Gastroesophageal sphincter (tissue), 4 donors: ENCODE measurements around the gene ATF4. TPM values are rescaled to one million over a fixed set of nuclear protein-coding genes. Genes with fewer than 3 reads are reported as not detected.

Experiments used
- ATAC-seq: fragments of 150-250 bp; one replicate; pipeline ENCODE4 v1.9.1; 2016; ENCODE audit warnings: mild to moderate bottlenecking, moderate library complexity
- H3K27ac ChIP-seq, 4 donors: fragments of 200-600 bp; sonication (generic) in 3 of 4; 1 replicate in 3 of 4; 2 replicates in 1 of 4; pipeline ENCODE4 v1.5.1; 2016 to 2019
- H3K27me3 ChIP-seq: fragments of 200-600 bp; sonication (generic); one replicate; pipeline ENCODE4 v1.5.1; 2019
- H3K36me3 ChIP-seq, 2 donors: fragments of 200-600 bp; sonication (generic); one replicate each; pipeline ENCODE4 v1.5.1; 2019; ENCODE audit warnings: control low read depth in 1 of 2
- H3K4me1 ChIP-seq, 3 donors: fragments of 200-600 bp; sonication (generic); 1 replicate in 2 of 3; 2 replicates in 1 of 3; pipeline ENCODE4 v1.5.1; 2016 to 2019; ENCODE audit warnings: control low read depth in 2 of 3
- H3K4me3 ChIP-seq, 2 donors: fragments of 200-600 bp; sonication (generic); one replicate each; pipeline ENCODE4 v1.5.1; 2019; ENCODE audit warnings: mild to moderate bottlenecking in 1 of 2, moderate library complexity in 1 of 2
- H3K9me3 ChIP-seq, 3 donors: fragments of 200-600 bp; sonication (generic); one replicate each; pipeline ENCODE4 v1.5.1; 2017 to 2019; ENCODE audit warnings: control low read depth in 2 of 3
- CTCF ChIP-seq, 4 experiments: fragments of 200-600 bp in 2 of 4; fragments of 450-650 bp in 2 of 4; sonication (generic) in 1 of 4; IDR thresholded peaks; one replicate each; pipeline ENCODE4 v1.5.1; 2017 to 2019; ENCODE audit warnings: antibody characterized with exemption in 4 of 4, mild to moderate bottlenecking in 2 of 4, moderate library complexity in 2 of 4
- EP300 ChIP-seq: sonication (generic); formaldehyde crosslinking; IDR thresholded peaks from one replicate; pipeline ENCODE4 v1.6.1; 2017; ENCODE audit warnings: antibody characterized with exemption, mild to moderate bottlenecking
- POLR2A ChIP-seq, 2 donors: fragments of 450-650 bp; IDR thresholded peaks; one replicate each; pipeline ENCODE4 v1.6.1; 2017; ENCODE audit warnings: antibody characterized with exemption in 2 of 2, mild to moderate bottlenecking in 2 of 2, moderate library complexity in 1 of 2
- POLR2AphosphoS5 ChIP-seq: sonication (generic); formaldehyde crosslinking; IDR thresholded peaks from one replicate; pipeline ENCODE4 v1.6.1; 2017; ENCODE audit warnings: antibody characterized with exemption
- WGBS, 2 donors: methylation state at CpG; one replicate each; pipeline ENCODE4 v1.1.5; 2018; ENCODE audit warnings: low coverage in 1 of 2; 5-methylcytosine and 5-hydroxymethylcytosine counted together
- total RNA-seq, 4 donors: library from RNA; depleted of rRNA; stranded (reverse); fragments of >200 nt; gene quantifications; one replicate each; pipeline ENCODE4 v1.1.0, GENCODE V29; 2016

The ATF4 gene
- total RNA-seq, 4 donors from 2014 or later = 450 to 718 (median 563) TPM

- H3K27ac ChIP-seq = no peak overlapping the region
- no peak for ATAC-seq
- H3K4me1 ChIP-seq = peaks cover 0 to 17% (median 8%) of the 10 kb centered on the region in 3 donors
- H3K27me3 ChIP-seq = peaks cover 96% of the 10 kb centered on the region
- WGBS, 2 donors = 44 to 47% methylated on average over 3 to 6 of the region's 6 CpGs
- no peak overlapping the region for H3K4me3 ChIP-seq
- no peaks in the 10 kb centered on the region for H3K9me3 ChIP-seq
- TF ChIP-seq POLR2A (IDR thresholded peaks at IDR 0.05) (no peak), CTCF (IDR thresholded peaks at IDR 0.05) (no peak), EP300 (no peak), POLR2AphosphoS5 (no peak)
- H3K36me3 ChIP-seq = no peaks in the 10 kb centered on the region
Observed at GRCh38 chr22:39560127-39560526, 39.8 kb downstream of the ATF4 start.

GRCh38 chr22:39562839-39563489 lies 42.6 kb downstream of the ATF4 start:
- no peaks in the 10 kb centered on the region for H3K36me3 ChIP-seq
- 66 to 67% methylated on average over 5 to 8 of the region's 9 CpGs for WGBS, 2 donors
- peaks cover 0 to 8% (median 6%) of the 10 kb centered on the region in 3 donors for H3K4me1 ChIP-seq
- no peak for TF ChIP-seq EP300
- TF ChIP-seq POLR2A (IDR thresholded peaks at IDR 0.05) = no peak
- no peak overlapping the region for H3K27ac ChIP-seq
- no peak overlapping the region for H3K4me3 ChIP-seq
- peaks cover 90% of the 10 kb centered on the region for H3K27me3 ChIP-seq
- no peaks in the 10 kb centered on the region for H3K9me3 ChIP-seq
- ATAC-seq = no peak

- TF ChIP-seq EP300 (no peak), POLR2AphosphoS5 (no peak), POLR2A (IDR thresholded peaks at IDR 0.05) (no peak)
- no peak for ATAC-seq
- Histone ChIP-seq H3K27ac (no peak overlapping the region), H3K27me3 (peaks cover 87% of the 10 kb centered on the region), H3K4me1 (no peaks in the 10 kb centered on the region), H3K4me3 (no peak overlapping the region), H3K36me3 (no peaks in the 10 kb centered on the region), H3K9me3 (no peaks in the 10 kb centered on the region)
- 86 to 89% methylated on average over 4 to 6 of the region's 7 CpGs for whole genome bisulfite sequencing, 2 donors
Observed at GRCh38 chr22:39563571-39564428, 43.4 kb downstream of the ATF4 start.

DNA sequence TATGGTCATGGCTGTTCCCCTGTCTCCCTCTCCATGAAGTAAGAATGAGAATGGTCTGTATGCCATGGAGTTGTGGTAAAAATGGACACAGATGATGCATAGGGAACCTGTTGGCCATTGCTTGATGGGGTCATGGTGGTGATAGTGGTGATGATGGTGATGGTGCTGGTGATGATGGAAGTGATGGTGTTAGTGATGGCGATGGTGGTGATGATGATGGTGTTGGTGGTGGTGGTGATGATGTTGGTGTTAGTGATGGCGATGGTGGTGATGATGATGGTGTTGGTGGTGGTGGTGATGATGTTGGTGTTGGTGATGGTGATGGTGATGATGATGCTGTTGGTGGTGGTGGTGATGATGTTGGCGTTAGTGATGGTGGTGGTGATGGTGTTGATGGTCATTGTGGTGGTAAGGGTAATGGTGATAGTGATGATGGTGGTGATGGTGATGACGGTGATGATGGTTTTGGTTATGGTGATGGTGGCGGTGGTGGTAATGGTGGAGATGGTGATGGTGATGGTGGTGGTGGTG lies 45.1 kb downstream of the ATF4 start:
- H3K27ac ChIP-seq = no peak overlapping the region
- TF ChIP-seq CTCF (IDR thresholded peaks at IDR 0.05) (no peak), POLR2AphosphoS5 (no peak), EP300 (no peak), POLR2A (IDR thresholded peaks at IDR 0.05) (no peak)
- no peaks in the 10 kb centered on the region for H3K9me3 ChIP-seq
- H3K27me3 ChIP-seq = peaks cover 79% of the 10 kb centered on the region
- no peaks in the 10 kb centered on the region for H3K36me3 ChIP-seq
- H3K4me1 ChIP-seq = no peaks in the 10 kb centered on the region
- no peak overlapping the region for H3K4me3 ChIP-seq
- WGBS, 2 donors = 91 to 94% methylated on average over 4 to 5 of the region's 5 CpGs
- ATAC-seq = no peak

GRCh38 chr22:39567135-39567946 lies 47.0 kb downstream of the ATF4 start:
- no peaks in the 10 kb centered on the region for H3K4me1 ChIP-seq
- 50 to 82% methylated on average over 3 to 11 of the region's 14 CpGs for WGBS, 2 donors
- no peaks in the 10 kb centered on the region for H3K36me3 ChIP-seq
- no peak for ATAC-seq
- H3K27ac ChIP-seq = no peak overlapping the region
- no peak overlapping the region for H3K4me3 ChIP-seq
- H3K27me3 ChIP-seq = peaks cover 79% of the 10 kb centered on the region
- TF ChIP-seq EP300 (no peak), POLR2A (IDR thresholded peaks at IDR 0.05) (no peak), POLR2AphosphoS5 (no peak), CTCF (IDR thresholded peaks at IDR 0.05) (no peak)
- no peaks in the 10 kb centered on the region for H3K9me3 ChIP-seq
